HCT116 (cell line): ENCODE measurements around the gene DCAF11. TPM values are rescaled to one million over a fixed set of nuclear protein-coding genes. Genes with fewer than 3 reads are reported as not detected.

Experiments used
- ATAC-seq: fragments of 200-7000 bp; cut with Tn5 transposase; 2 replicates; pipeline ENCODE4 v1.9.1; 2020; ENCODE audit warnings: mild to moderate bottlenecking, moderate library complexity
- BruUV-seq: library from RNA; stranded (reverse); fragments of 400-500 nt; replicated peaks from 2 replicates; lab custom pipeline; 2021; lab: Mats Ljungman, UMichigan
- CTCF ChIA-PET: fragments of 300-600 bp; sonication (Branson Sonifier 250); formaldehyde crosslinking; loops from one replicate; lab custom pipeline; 2021; ENCODE audit warnings: antibody characterized with exemption; lab: Charles Lee
- POLR2A ChIA-PET: fragments of 300-600, 350-600 bp; sonication (Branson Sonifier 250); formaldehyde crosslinking; loops from one replicate; lab custom pipeline; 2021; ENCODE audit warnings: antibody characterized with exemption; lab: Charles Lee
- RAD21 ChIA-PET, 2 experiments: fragments of 300-600 bp; sonication (Branson Sonifier 250); formaldehyde crosslinking; loops; one replicate each; lab custom pipeline; 2023; ENCODE audit warnings: low total read pairs in 2 of 2; ENCODE audit not compliant: uncharacterized antibody in 2 of 2, unreplicated experiment in 2 of 2, low non-redundant PET in 1 of 2; lab: Charles Lee
- DNase-seq: peaks from one replicate; pipeline ENCODE4 v3.0.0-alpha.2; 2010; ENCODE audit warnings: low read depth, low spot score
- H2AFZ ChIP-seq: fragments of 200-600 bp; shearing (Covaris generic), sonication (generic); 2 replicates; pipeline ENCODE4 v1.6.1; 2017; ENCODE audit warnings: low read depth, mixed run types, mixed read lengths, antibody characterized with exemption, low read length; ENCODE audit not compliant: poor library complexity, severe bottlenecking
- H3K27ac ChIP-seq: 2 replicates; pipeline ENCODE4 v1.5.1; 2012; ENCODE audit warnings: low read depth, low read length
- H3K27me3 ChIP-seq: fragments of 200-600 bp; sonication (generic); 2 replicates; pipeline ENCODE4 v1.6.1; 2016; ENCODE audit warnings: mixed run types, low read length, mixed read lengths; ENCODE audit not compliant: insufficient read depth
- H3K36me3 ChIP-seq, 2 experiments: fragments of 200-500 bp in 1 of 2; fragments of 200-600 bp in 1 of 2; sonication (Bioruptor generic) in 1 of 2; sonication (generic) in 1 of 2; 2 replicates each; pipeline versions ENCODE4 v1.5.1 to v1.6.1; 2014 to 2016; ENCODE audit warnings: low read length in 2 of 2, inconsistent platforms in 1 of 2, mixed read lengths in 1 of 2, mixed run types in 1 of 2; ENCODE audit not compliant: insufficient read depth in 2 of 2, control insufficient read depth in 1 of 2
- H3K4me1 ChIP-seq, 2 experiments: fragments of 200-600 bp in 1 of 2; sonication (generic) in 1 of 2; 2 replicates each; pipeline versions ENCODE4 v1.5.1 to v1.6.1; 2012 to 2017; ENCODE audit warnings: low read length in 2 of 2, inconsistent platforms in 1 of 2, mild to moderate bottlenecking in 1 of 2, mixed read lengths in 1 of 2, mixed run types in 1 of 2, moderate library complexity in 1 of 2; ENCODE audit not compliant: insufficient read depth in 2 of 2, control insufficient read depth in 1 of 2
- H3K4me2 ChIP-seq: fragments of 200-600 bp; sonication (generic); 2 replicates; pipeline ENCODE4 v1.6.1; 2017; ENCODE audit warnings: mixed run types, low read length, mixed read lengths
- H3K4me3 ChIP-seq, 2 experiments: fragments of 200-600 bp in 1 of 2; sonication (generic) in 1 of 2; replicated peaks in 1 of 2; 2 replicates each; pipeline ENCODE4 v1.5.1; 2011 to 2016; ENCODE audit warnings: low read length in 2 of 2, control low read depth in 1 of 2, low read depth in 1 of 2, mild to moderate bottlenecking in 1 of 2, mixed read lengths in 1 of 2, mixed run types in 1 of 2
- H3K79me2 ChIP-seq: fragments of 200-600 bp; sonication (generic); 2 replicates; pipeline ENCODE4 v1.6.1; 2017; ENCODE audit warnings: mild to moderate bottlenecking, mixed run types, low read length, moderate library complexity, mixed read lengths; ENCODE audit not compliant: insufficient read depth
- H3K9ac ChIP-seq: fragments of 200-600 bp; sonication (generic); 2 replicates; pipeline ENCODE4 v1.6.1; 2016; ENCODE audit warnings: low read length, mixed read lengths
- H3K9me2 ChIP-seq: fragments of 200-600 bp; sonication (generic), shearing (Covaris generic); 2 replicates; pipeline ENCODE4 v1.6.1; 2017; ENCODE audit warnings: mixed run types, mild to moderate bottlenecking, moderate library complexity; ENCODE audit not compliant: insufficient read depth
- H3K9me3 ChIP-seq, 2 experiments: fragments of 200-500 bp in 1 of 2; fragments of 200-600 bp in 1 of 2; sonication (Bioruptor generic) in 1 of 2; sonication (generic) in 1 of 2; 2 replicates each; pipeline ENCODE4 v1.6.1; 2014 to 2017; ENCODE audit warnings: low read length in 2 of 2, mixed read lengths in 2 of 2, inconsistent platforms in 1 of 2, low read depth in 1 of 2, mild to moderate bottlenecking in 1 of 2, mixed run types in 1 of 2, moderate library complexity in 1 of 2; ENCODE audit not compliant: control insufficient read depth in 1 of 2, insufficient read depth in 1 of 2
- H4K20me1 ChIP-seq: fragments of 200-600 bp; sonication (generic), shearing (Covaris generic); 2 replicates; pipeline ENCODE4 v1.6.1; 2017; ENCODE audit warnings: mixed run types, mild to moderate bottlenecking, moderate library complexity; ENCODE audit not compliant: insufficient read depth
- CBX3 ChIP-seq: IDR thresholded peaks from 2 replicates; pipeline ENCODE4 v1.6.1; 2012; ENCODE audit warnings: low read depth
- CEBPB ChIP-seq: IDR thresholded peaks from 2 replicates; pipeline ENCODE4 v1.6.1; 2012; ENCODE audit warnings: low read depth
- EGR1 ChIP-seq: IDR thresholded peaks from 2 replicates; pipeline ENCODE4 v1.6.1; 2012; ENCODE audit warnings: low read depth
- ELF1 ChIP-seq: IDR thresholded peaks from 2 replicates; pipeline ENCODE4 v1.6.1; 2012; ENCODE audit warnings: low read depth, borderline replicate concordance
- FOSL1 ChIP-seq: IDR thresholded peaks from 2 replicates; pipeline ENCODE4 v1.6.1; 2012; ENCODE audit warnings: low read depth
- JUND ChIP-seq: IDR thresholded peaks from 2 replicates; pipeline ENCODE4 v1.6.1; 2012
- MAX ChIP-seq: IDR thresholded peaks from 2 replicates; pipeline ENCODE4 v1.6.1; 2012
- POLR2AphosphoS5 ChIP-seq: IDR thresholded peaks from 2 replicates; pipeline ENCODE4 v1.6.1; 2011; ENCODE audit warnings: mild to moderate bottlenecking, low read depth, low read length, moderate library complexity
- SP1 ChIP-seq: IDR thresholded peaks from 2 replicates; pipeline ENCODE4 v1.6.1; 2012; ENCODE audit warnings: low read depth
- TCF7L2 ChIP-seq: IDR thresholded peaks from 2 replicates; pipeline ENCODE4 v1.7.0; 2011; ENCODE audit warnings: borderline replicate concordance, inconsistent platforms; ENCODE audit not compliant: insufficient read depth, insufficient read length; ENCODE audit errors: extremely low read depth
- ZBTB33 ChIP-seq: IDR thresholded peaks from 2 replicates; pipeline ENCODE4 v1.6.1; 2011; ENCODE audit warnings: mild to moderate bottlenecking, low read length, moderate library complexity; ENCODE audit not compliant: insufficient replicate concordance; ENCODE audit errors: extremely low read depth
- ZFX ChIP-seq: fragments of 450-650 bp; IDR thresholded peaks from 2 replicates; pipeline ENCODE4 v1.6.1; 2017
- intact Hi-C: fragments of 100-400 bp; cut with micrococcal nuclease; formaldehyde crosslinking; loops from 2 replicates; pipeline ENCODE4 v1.10.0; 2022
- total RNA-seq: library from RNA; stranded (reverse); gene quantifications from one replicate; pipeline ENCODE4 v1.2.1, GENCODE V29; 2021; ENCODE audit not compliant: unreplicated experiment
- TF ChIP-seq, protein P1 (sequence below): IDR thresholded peaks from 2 replicates; pipeline ENCODE4 v1.6.1; 2012; ENCODE audit warnings: low read depth
- TF ChIP-seq, protein P2 (sequence below): IDR thresholded peaks from 2 replicates; pipeline ENCODE4 v1.6.1; 2012

DCAF11 gene
- total RNA-seq, 1 experiment from 2014 or later: 47.5 TPM

DNA sequence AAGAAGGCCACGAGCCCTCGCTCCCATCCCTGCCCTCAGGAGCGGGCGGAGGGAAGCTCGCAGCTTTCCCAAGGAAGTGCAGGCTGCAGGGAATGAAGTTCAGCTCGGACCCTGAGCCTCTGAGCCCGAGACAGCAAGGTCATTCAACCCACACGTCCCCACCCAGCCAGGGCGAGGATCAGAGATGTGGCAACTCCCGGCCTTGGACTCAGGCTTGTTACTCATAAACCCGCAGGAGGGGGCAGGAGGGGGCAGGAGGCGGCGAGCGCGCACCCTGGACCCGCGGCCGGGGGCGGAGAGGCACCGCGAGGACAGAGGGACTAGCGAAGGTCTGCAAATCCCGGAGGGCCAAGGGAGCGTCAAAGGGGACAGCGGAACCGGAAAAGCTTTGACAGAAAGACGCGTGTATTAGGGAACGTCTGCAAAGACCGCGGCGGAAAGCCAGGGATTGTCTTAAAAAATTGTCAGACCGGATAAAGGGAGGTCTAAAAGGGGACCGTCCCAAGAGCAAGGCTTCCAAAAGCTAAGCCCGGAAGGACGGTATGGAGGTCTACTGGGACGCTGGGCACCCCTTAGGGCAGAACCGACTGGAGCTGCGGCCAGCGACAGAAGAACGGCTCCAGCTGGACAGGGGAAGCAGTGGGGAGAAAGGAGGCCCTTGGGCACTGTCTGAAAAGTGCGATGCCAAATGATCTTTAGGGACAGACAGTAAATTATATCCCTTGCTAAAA, 611 bp upstream of the DCAF11 start (continued):
- peak; percentile 20 for TF ChIP-seq ZBTB33

- Histone ChIP-seq H3K4me1 (peaks cover 6 to 16% of the 10 kb centered on the region in 2 experiments; a peak in 3 of 4 replicates), H3K9ac (peak overlapping the region; percentile 84), H3K4me3 (peak overlapping the region; percentile 86 to 92), H3K9me3 (no peaks in the 10 kb centered on the region), H4K20me1 (no peaks in the 10 kb centered on the region), H3K79me2 (peaks cover 14% of the 10 kb centered on the region; the same call in 1 of the 2 replicates), H3K9me2 (no peaks in the 10 kb centered on the region), H2AFZ (peak overlapping the region; percentile 23), H3K27me3 (no peaks in the 10 kb centered on the region), H3K4me2 (peak overlapping the region; percentile 95), H3K36me3 (peaks cover 10 to 14% of the 10 kb centered on the region in 2 experiments), H3K27ac (peak overlapping the region; percentile 97)
- ChIA-PET POLR2A (interaction anchor here (0.9 to 2.6 kb wide), 12 partner anchors 9 to 127 kb away, joined by 3 to 49 read pairs (median 8); partner anchors contain the start of genes EMC9, FITM1, IPO4 and IRF9), CTCF (interaction anchor here (1.2 to 2.7 kb wide), 6 partner anchors 18 to 182 kb away, joined by 3 to 11 read pairs (median 8); partner anchors contain the start of gene EMC9), RAD21 (interaction anchor here (0.5 to 1.6 kb wide), 4 partner anchors 22 to 450 kb away, joined by 3 to 10 read pairs (median 4); partner anchors contain the start of gene EMC9 (in 1 of the 2))
- DNase-seq (no peak), ATAC-seq (no peak)
- intact Hi-C loops: loop anchor here (2.0 kb wide), 1 partner anchor 45 kb away; the partner anchor contains the start of gene IRF9
- BruUV-seq: TSS peak; percentile 67
- TF ChIP-seq POLR2AphosphoS5: no peak
- TF ChIP-seq SP1: no peak
- no peak for TF ChIP-seq ZBTB33
- TF ChIP-seq JUND: no peak
- TF ChIP-seq FOSL1: no peak
- TF ChIP-seq TCF7L2: no peak
- no peak for TF ChIP-seq ZFX
- TF ChIP-seq, protein P1, sequence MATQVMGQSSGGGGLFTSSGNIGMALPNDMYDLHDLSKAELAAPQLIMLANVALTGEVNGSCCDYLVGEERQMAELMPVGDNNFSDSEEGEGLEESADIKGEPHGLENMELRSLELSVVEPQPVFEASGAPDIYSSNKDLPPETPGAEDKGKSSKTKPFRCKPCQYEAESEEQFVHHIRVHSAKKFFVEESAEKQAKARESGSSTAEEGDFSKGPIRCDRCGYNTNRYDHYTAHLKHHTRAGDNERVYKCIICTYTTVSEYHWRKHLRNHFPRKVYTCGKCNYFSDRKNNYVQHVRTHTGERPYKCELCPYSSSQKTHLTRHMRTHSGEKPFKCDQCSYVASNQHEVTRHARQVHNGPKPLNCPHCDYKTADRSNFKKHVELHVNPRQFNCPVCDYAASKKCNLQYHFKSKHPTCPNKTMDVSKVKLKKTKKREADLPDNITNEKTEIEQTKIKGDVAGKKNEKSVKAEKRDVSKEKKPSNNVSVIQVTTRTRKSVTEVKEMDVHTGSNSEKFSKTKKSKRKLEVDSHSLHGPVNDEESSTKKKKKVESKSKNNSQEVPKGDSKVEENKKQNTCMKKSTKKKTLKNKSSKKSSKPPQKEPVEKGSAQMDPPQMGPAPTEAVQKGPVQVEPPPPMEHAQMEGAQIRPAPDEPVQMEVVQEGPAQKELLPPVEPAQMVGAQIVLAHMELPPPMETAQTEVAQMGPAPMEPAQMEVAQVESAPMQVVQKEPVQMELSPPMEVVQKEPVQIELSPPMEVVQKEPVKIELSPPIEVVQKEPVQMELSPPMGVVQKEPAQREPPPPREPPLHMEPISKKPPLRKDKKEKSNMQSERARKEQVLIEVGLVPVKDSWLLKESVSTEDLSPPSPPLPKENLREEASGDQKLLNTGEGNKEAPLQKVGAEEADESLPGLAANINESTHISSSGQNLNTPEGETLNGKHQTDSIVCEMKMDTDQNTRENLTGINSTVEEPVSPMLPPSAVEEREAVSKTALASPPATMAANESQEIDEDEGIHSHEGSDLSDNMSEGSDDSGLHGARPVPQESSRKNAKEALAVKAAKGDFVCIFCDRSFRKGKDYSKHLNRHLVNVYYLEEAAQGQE: no peak
- TF ChIP-seq CBX3: no peak
- TF ChIP-seq ELF1: no peak
- TF ChIP-seq MAX: no peak
- TF ChIP-seq EGR1: no peak
- TF ChIP-seq CEBPB: no peak
- TF ChIP-seq, protein P2, sequence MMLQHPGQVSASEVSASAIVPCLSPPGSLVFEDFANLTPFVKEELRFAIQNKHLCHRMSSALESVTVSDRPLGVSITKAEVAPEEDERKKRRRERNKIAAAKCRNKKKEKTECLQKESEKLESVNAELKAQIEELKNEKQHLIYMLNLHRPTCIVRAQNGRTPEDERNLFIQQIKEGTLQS: no peak
Measured at GRCh38 chr14:24115422-24116127, 998 bp downstream of the DCAF11 start.
